Measurements from ENCODE around the gene PGM1. TPM values are rescaled to one million over a fixed set of nuclear protein-coding genes. Genes with fewer than 3 reads are reported as not detected.

The PGM1 gene
- total and polyA plus RNA-seq, 2 of the 13 experiments (the other 11 are each of a cell fraction or from before 2014, with no cell fraction given): 51.6 to 105 TPM

- TF ChIP-seq ZNF800 (CRISPR knock-in tag; IDR thresholded peaks at IDR 0.05) (peak; percentile 35; the same call in 1 of the 2 replicates), SRY (CRISPR knock-in tag; IDR thresholded peaks at IDR 0.05) (0 out of 2 replicates have a peak, but pooled peaks have one; percentile 21), ZBTB4 (CRISPR knock-in tag; IDR thresholded peaks at IDR 0.05; ENCODE audit: borderline replicate concordance) (peak; percentile 56; the same call in 1 of the 2 replicates), BCL3 (CRISPR knock-in tag; IDR thresholded peaks at IDR 0.05) (0 out of 2 replicates have a peak, but pooled peaks have one; percentile 28), ADNP (CRISPR knock-in tag; IDR thresholded peaks at IDR 0.05) (no peak), SMARCC2 (IDR thresholded peaks at IDR 0.05) (no peak), SYNCRIP (IDR thresholded peaks at IDR 0.05; ENCODE audit: insufficient read depth, low read depth, low read length) (no peak), ZNF432 (CRISPR knock-in tag; IDR thresholded peaks at IDR 0.05; ENCODE audit: borderline replicate concordance) (no peak), ZSCAN21 (CRISPR knock-in tag; IDR thresholded peaks at IDR 0.05; ENCODE audit: borderline replicate concordance) (no peak; the same call in 1 of the 2 replicates), MNT (IDR thresholded peaks at IDR 0.05) (no peak), ZNF781 (CRISPR knock-in tag; IDR thresholded peaks at IDR 0.05; ENCODE audit: borderline replicate concordance, not compliant biosample characterization) (peak; percentile 42), ZNF33A (CRISPR knock-in tag; IDR thresholded peaks at IDR 0.05; ENCODE audit: borderline replicate concordance) (0 out of 2 replicates have a peak, but pooled peaks have one; percentile 51), AKAP8 (CRISPR knock-in tag; IDR thresholded peaks at IDR 0.05) (peak; percentile 9; the same call in 1 of the 2 replicates), ZFP91 (CRISPR knock-in tag; IDR thresholded peaks at IDR 0.05; ENCODE audit: borderline replicate concordance) (peak; percentile 99), ZNF564 (CRISPR knock-in tag; IDR thresholded peaks at IDR 0.05) (0 out of 2 replicates have a peak, but pooled peaks have one; percentile 25), RBM22 (optimal IDR thresholded peaks at IDR 0.05; ENCODE audit: low read length) (no peak), ZNF451 (CRISPR knock-in tag; IDR thresholded peaks at IDR 0.05) (0 out of 2 replicates have a peak, but pooled peaks have one; percentile 9), HNRNPLL (IDR thresholded peaks at IDR 0.05; ENCODE audit: low read depth, low read length, poor library complexity, severe bottlenecking) (peak; percentile 98), MAFF (IDR thresholded peaks at IDR 0.05; ENCODE audit: low read depth, low read length) (no peak)
These were observed at the start of gene PGM1 (continued) for GRCh38 chr1:63593303-63593885.

Measured in HepG2 (cell line).